ENCODE data around the gene PPFIBP1. TPM values are rescaled to one million over a fixed set of nuclear protein-coding genes. Genes with fewer than 3 reads are reported as not detected.

PPFIBP1 gene
- total and polyA plus RNA-seq, 9 donors: 61.3 to 216 (median 155) TPM

GRCh38 chr12:27688671-27689070, 164.7 kb downstream of the PPFIBP1 start:
- WGBS, 3 donors: 87 to 96% (median 91%) methylated on average over 3 of the region's 3 CpGs
- TF ChIP-seq CTCF (IDR thresholded peaks at IDR 0.05) (no peak), EP300 (IDR thresholded peaks at IDR 0.05) (no peak), POLR2A (IDR thresholded peaks at IDR 0.05) (no peak)
- Histone ChIP-seq H3K4me1 (ENCODE audit: insufficient read depth) (no peaks in the 10 kb centered on the region), H3K36me3 (no peaks in the 10 kb centered on the region), H3K9me3 (no peaks in the 10 kb centered on the region), H3K27me3 (no peaks in the 10 kb centered on the region), H3K4me3 (no peak overlapping the region), H3K27ac (no peak overlapping the region)
- intact Hi-C loops (cut with DNase I): no loop called here
- DNase-seq: no peak

GRCh38 chr12:27689558-27690180, 165.7 kb downstream of the PPFIBP1 start:
- intact Hi-C loops (cut with DNase I): no loop called here

GRCh38 chr12:27693403-27693802, 169.4 kb downstream of the PPFIBP1 start:
- DNase-seq: no peak
- H3K4me1 ChIP-seq (ENCODE audit: insufficient read depth): no peaks in the 10 kb centered on the region
- H3K36me3 ChIP-seq: no peaks in the 10 kb centered on the region
- TF ChIP-seq EP300 (IDR thresholded peaks at IDR 0.05) (no peak), POLR2A (IDR thresholded peaks at IDR 0.05) (no peak), CTCF (IDR thresholded peaks at IDR 0.05) (no peak)
- H3K9me3 ChIP-seq: no peaks in the 10 kb centered on the region
- no peak overlapping the region for H3K4me3 ChIP-seq
- no peak overlapping the region for H3K27ac ChIP-seq
- WGBS, 3 donors: 68 to 84% (median 73%) methylated on average over 2 of the region's 2 CpGs
- intact Hi-C loops (cut with DNase I): no loop called here
- no peaks in the 10 kb centered on the region for H3K27me3 ChIP-seq

More at GRCh38 chr12:27689558-27690180, 165.7 kb downstream of the PPFIBP1 start:
- Histone ChIP-seq H3K4me1 (ENCODE audit: insufficient read depth) (no peaks in the 10 kb centered on the region), H3K4me3 (no peak overlapping the region), H3K36me3 (no peaks in the 10 kb centered on the region), H3K9me3 (no peaks in the 10 kb centered on the region), H3K27ac (no peak overlapping the region), H3K27me3 (no peaks in the 10 kb centered on the region)
- no peak for DNase-seq
- 93% methylated on average over 13 of the region's 13 CpGs for WGBS, 3 donors
- TF ChIP-seq CTCF (IDR thresholded peaks at IDR 0.05) (no peak), EP300 (IDR thresholded peaks at IDR 0.05) (no peak), POLR2A (IDR thresholded peaks at IDR 0.05) (no peak)

DNA sequence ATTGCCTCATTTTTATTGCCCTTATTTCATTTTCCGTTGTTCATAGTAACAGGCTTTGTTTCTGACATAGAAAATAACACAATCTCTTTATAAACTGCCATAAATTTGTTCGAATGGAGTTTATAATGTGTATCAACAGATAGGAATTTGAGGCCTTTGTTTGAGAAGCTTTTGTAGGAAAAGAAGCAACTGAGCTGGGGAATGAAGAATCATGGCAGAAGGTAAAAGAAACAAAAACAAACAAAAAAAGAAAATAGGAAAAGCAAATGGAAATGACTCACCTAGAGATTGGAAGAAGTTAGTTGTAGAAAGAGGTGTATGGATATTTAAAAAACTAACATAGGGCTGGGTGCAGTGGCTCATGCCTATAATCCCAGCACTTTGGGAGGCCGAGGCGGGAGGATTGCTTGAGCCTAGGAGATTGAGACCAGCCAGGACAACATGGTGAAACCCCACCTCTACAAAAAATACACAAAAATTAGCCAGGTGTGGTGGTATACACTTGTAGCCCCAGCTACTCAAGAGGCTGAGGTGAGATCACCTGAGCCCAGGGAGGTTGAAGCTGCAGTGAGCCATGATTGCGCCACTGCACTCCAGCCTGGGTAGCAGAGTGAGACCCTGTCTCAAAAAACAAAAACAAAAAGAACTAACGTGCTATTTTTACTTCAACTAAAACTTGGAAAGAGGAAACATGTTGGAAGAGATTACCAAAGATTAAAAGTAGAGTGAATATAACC, 171.7 kb downstream of the PPFIBP1 start:
- 83 to 86% (median 84%) methylated on average over 6 of the region's 6 CpGs for WGBS, 3 donors
- Histone ChIP-seq H3K4me3 (no peak overlapping the region), H3K36me3 (no peaks in the 10 kb centered on the region), H3K27ac (no peak overlapping the region), H3K9me3 (no peaks in the 10 kb centered on the region), H3K27me3 (no peaks in the 10 kb centered on the region), H3K4me1 (ENCODE audit: insufficient read depth) (no peaks in the 10 kb centered on the region)
- no peak for DNase-seq
- TF ChIP-seq POLR2A (IDR thresholded peaks at IDR 0.05): no peak
- no peak for TF ChIP-seq CTCF (IDR thresholded peaks at IDR 0.05)
- TF ChIP-seq EP300 (IDR thresholded peaks at IDR 0.05): no peak
- intact Hi-C loops (cut with DNase I): loop anchor here in 1 of 4 donors (5.0 kb wide), 1 partner anchor 1233 kb away; no protein-coding TSS in a partner anchor
